GM12878 (cell line): Measurements from ENCODE around the gene SEMA4F.

Experiments
- CBX5 ChIP-seq: sonication (generic); IDR thresholded peaks from 2 replicates; pipeline ENCODE4 v1.6.1; 2016; ENCODE audit warnings: low read depth, moderate library complexity, mild to moderate bottlenecking, inconsistent platforms
- CEBPB ChIP-seq, 2 experiments: fragments of 150-350 bp in 1 of 2; IDR thresholded peaks; 2 replicates each; pipeline ENCODE4 v1.6.1; 2012 to 2014; ENCODE audit warnings: low read depth in 2 of 2, low read length in 2 of 2, borderline replicate concordance in 1 of 2, inconsistent platforms in 1 of 2
- CTCF ChIP-seq, 3 experiments: IDR thresholded peaks in 2 of 3; conservative IDR thresholded peaks in 1 of 3; 2 replicates each; pipeline ENCODE4 v1.5.1; 2011; ENCODE audit warnings: low read depth in 3 of 3, low read length in 3 of 3, mild to moderate bottlenecking in 3 of 3, control low read depth in 2 of 3, moderate library complexity in 2 of 3, inconsistent platforms in 1 of 3, mixed read lengths in 1 of 3; ENCODE audit not compliant: control insufficient read depth in 2 of 3, insufficient read depth in 1 of 3; ENCODE audit errors: extremely low read depth in 1 of 3
- EP300 ChIP-seq, 2 experiments: fragments of 150-350 bp in 1 of 2; IDR thresholded peaks; 2 replicates each; pipeline ENCODE4 v1.6.1; 2011 to 2012; ENCODE audit warnings: low read depth in 2 of 2, low read length in 2 of 2, borderline replicate concordance in 1 of 2, improper control_type of control experiment in 1 of 2, inconsistent platforms in 1 of 2; ENCODE audit not compliant: control insufficient read depth in 1 of 2
- POLR2AphosphoS5 ChIP-seq: IDR thresholded peaks from 2 replicates; pipeline ENCODE4 v1.6.1; 2011; ENCODE audit warnings: mild to moderate bottlenecking, low read length, inconsistent platforms
- SIN3A ChIP-seq: IDR thresholded peaks from 2 replicates; pipeline ENCODE4 v1.6.1; 2012; ENCODE audit warnings: low read depth, low read length, improper control_type of control experiment
- SKIL ChIP-seq: fragments of 450-650 bp; IDR thresholded peaks from 2 replicates; pipeline ENCODE4 v1.6.1; 2017; ENCODE audit warnings: mild to moderate bottlenecking, low read depth, inconsistent platforms; ENCODE audit not compliant: poor library complexity, severe bottlenecking
- SPI1 ChIP-seq: IDR thresholded peaks from 2 replicates; pipeline ENCODE4 v1.6.1; 2011; ENCODE audit warnings: low read depth, mild to moderate bottlenecking, low read length, moderate library complexity, borderline replicate concordance; ENCODE audit not compliant: insufficient read depth
- YY1 ChIP-seq: IDR thresholded peaks from 2 replicates; pipeline ENCODE4 v1.6.1; 2011; ENCODE audit warnings: low read depth, mild to moderate bottlenecking, low read length
- ZBED1 ChIP-seq: IDR thresholded peaks from 2 replicates; pipeline ENCODE4 v1.6.1; 2016; ENCODE audit warnings: borderline replicate concordance
- ZNF24 ChIP-seq: fragments of 450-650 bp; IDR thresholded peaks from 2 replicates; pipeline ENCODE4 v1.6.1; 2017; ENCODE audit warnings: antibody characterized with exemption, mild to moderate bottlenecking
- TF ChIP-seq, protein P1 (sequence below): fragments of 450-650 bp; IDR thresholded peaks from 2 replicates; pipeline ENCODE4 v1.6.1; 2014; ENCODE audit warnings: mild to moderate bottlenecking

DNA sequence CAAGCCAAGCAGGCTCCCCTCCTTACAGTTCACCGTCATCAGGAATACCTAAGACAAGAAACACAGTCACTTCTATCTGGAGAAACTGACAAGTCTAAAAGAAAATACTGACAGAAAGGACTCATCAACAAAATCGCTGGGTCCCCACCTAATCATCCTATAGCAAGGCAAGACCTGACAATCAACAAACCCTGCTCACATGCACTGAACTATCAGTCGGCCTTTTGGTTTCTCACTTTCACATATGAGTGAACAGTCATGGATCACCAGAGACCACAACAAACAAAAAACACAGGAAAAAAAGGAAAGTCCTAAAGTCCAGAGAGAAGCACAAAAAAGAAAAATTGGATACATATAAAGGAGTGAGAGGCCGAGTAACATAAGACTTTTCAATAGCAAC, 70.4 kb downstream of the SEMA4F start:
- TF ChIP-seq CTCF (IDR thresholded peaks at IDR 0.05 in 2 of 3, conservative IDR thresholded peaks at IDR 0.05 in 1 of 3; ENCODE audit: control insufficient read depth in 2 of 3, extremely low read depth in 1 of 3, insufficient read depth in 1 of 3, low read depth in 3 of 3, low read length in 3 of 3) (no peak), ZBED1 (no peak), SIN3A (no peak), EP300 (IDR thresholded peaks at IDR 0.05; ENCODE audit: borderline replicate concordance in 1 of 2, control insufficient read depth in 1 of 2, low read depth in 2 of 2, low read length in 2 of 2) (no peak), YY1 (no peak), SKIL (no peak), SPI1 (no peak), ZNF24 (no peak), CEBPB (IDR thresholded peaks at IDR 0.05; ENCODE audit: borderline replicate concordance in 1 of 2, low read depth in 2 of 2, low read length in 2 of 2) (no peak), POLR2AphosphoS5 (no peak), CBX5 (no peak)
- TF ChIP-seq, protein P1, sequence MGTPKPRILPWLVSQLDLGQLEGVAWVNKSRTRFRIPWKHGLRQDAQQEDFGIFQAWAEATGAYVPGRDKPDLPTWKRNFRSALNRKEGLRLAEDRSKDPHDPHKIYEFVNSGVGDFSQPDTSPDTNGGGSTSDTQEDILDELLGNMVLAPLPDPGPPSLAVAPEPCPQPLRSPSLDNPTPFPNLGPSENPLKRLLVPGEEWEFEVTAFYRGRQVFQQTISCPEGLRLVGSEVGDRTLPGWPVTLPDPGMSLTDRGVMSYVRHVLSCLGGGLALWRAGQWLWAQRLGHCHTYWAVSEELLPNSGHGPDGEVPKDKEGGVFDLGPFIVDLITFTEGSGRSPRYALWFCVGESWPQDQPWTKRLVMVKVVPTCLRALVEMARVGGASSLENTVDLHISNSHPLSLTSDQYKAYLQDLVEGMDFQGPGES: no peak
